Stimulated activated CD4-positive, alpha-beta T cell treated with anti-CD3 and anti-CD28 coated beads, Interleukin-2, amount 100 ng/mL, for 24 hours (primary cell): ENCODE data around the gene HIVEP3.

ENCODE experiments used
- DNase-seq, 2 donors: peaks; one replicate each; pipeline ENCODE4 v3.0.0-alpha.2; 2020

HIVEP3 gene

DNA sequence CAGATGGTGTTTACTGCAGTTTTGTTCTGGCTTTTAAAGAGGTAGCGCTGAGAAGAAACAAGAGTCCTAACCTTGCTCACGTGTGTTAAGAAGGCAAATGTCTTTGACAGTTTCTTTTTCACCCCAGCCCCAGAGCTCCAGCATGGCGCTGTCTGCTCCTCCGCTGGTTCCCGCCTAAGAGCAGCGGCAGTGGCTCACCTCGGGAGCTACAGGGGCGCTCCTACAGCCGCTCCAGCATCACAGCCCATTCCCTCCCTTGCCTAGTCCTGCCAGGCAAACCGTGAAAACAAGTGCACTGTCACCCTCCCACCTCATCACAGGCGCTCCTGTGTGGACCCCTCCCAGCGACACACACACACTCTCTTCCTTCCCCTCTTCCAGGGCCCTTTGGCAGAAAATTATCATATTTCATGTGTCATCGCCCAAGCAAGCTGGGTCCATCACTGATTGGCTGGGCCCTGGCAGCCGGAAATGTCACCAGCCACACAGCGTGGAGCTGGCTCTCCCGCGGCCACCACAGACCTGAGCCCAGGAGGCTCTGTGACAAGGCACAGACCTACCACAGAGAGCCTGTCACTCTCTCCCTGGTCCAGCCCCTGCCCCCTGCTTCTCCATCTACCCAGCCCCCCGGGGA lies 1.2 kb upstream of the HIVEP3 start:
- DNase-seq: peak; percentile 75 to 82

DNA sequence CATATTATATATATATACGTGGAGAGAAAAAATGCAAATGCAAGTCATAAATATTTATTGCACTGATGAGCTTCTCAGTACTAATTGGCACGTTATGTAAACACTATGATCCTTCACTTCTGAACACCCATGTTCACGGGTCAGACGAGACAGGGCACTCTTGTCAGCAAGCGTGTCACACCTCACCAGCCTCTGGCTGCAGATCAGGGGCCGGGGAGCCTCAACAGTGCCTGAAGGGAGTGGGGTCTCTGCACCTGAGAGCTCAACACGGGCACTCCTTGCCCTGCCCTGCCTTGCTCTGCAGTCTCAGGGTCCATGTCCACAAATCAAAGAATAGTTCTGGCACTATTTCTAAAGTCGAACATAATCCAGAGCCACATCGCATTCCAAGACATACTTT lies 409 bp upstream of the HIVEP3 start:
- DNase-seq: no peak

DNA sequence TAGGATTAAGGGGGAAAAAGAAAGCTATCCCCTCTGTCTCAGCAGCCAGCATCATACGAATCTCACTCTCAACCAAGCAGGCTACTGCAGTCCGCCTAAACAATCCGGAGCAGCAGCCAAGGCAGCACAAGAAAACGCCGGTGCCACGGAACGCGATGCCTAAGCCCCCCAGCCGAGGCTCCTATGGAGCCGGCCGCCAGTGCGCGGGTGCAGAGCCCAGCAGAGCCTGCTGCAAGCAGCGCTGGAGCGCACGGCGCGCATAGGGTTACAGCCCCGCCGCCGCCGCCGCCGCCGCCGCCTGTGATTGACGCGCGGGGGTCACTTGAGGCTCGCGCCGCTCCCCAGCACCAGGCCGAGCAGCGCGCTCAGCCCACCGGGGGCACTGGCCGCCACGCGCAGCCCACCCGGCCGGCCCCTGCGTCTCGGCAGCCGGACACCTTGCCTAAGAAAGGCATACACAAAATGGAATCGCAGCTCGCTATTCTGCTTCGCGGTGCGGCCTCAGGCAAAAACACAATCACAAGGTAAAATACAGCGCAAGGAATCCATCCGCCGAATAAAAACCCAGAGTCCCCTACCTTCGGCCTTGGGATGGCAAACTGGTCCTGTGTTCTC lies 780 bp downstream of the HIVEP3 start:
- DNase-seq: peak; percentile 43 to 58

DNA sequence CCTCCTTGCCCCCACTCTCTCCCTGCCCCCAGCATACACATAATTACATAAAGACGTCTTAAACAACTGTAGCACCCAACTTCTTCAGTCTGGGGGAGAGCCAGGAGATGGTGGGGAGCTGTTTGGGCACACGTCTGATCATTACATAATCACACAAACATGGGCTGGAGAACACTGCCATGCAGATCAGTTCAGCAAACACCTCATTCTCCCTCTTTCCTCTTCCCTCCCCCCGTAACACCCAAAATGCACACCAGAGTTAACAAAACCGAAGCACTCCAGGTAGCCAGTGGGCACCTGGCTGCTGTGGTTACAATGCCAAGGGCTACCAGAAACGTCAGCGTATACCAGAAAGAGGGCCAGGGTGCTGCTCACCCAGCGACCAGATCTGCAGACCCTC lies 1.6 kb downstream of the HIVEP3 start:
- DNase-seq: no peak

DNA sequence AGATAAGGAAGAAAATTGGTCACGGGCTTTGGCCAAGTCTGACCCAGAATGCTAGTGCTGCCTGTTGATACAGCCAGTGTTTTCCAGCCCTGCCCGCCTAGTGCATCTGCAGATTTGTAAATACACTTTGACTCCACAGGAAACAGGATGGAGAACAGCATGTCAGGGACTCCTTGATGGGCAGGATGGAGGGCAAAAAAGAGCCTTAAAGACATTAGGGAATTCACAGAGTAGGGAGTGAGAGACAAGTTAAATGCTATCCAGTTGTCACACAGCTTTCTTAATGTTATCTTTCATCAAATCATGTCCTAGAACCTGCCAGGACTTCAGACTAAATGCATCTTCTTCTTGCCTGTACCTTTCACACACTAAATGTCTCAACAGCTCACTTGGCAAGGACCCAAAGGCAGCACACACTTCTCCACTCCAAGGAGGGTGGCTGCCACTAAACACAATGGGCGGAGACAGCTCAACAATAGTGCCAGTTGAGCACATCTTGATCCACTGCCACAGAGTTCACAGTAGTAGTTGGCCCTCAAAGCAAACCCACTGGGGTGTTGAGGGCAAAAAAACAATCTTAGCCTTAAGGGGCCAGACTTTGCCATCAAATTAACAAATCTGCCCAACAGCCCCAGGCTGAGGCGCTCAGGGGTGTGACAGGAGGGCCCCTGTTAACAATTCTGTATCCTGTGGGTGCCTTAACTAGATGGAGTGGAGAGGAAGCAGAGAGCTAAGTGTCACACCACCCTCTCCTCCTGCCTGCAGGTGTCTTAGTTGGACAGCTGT lies 2.7 kb downstream of the HIVEP3 start:
- peak in 1 of 2 donors; percentile 37 for DNase-seq

DNA sequence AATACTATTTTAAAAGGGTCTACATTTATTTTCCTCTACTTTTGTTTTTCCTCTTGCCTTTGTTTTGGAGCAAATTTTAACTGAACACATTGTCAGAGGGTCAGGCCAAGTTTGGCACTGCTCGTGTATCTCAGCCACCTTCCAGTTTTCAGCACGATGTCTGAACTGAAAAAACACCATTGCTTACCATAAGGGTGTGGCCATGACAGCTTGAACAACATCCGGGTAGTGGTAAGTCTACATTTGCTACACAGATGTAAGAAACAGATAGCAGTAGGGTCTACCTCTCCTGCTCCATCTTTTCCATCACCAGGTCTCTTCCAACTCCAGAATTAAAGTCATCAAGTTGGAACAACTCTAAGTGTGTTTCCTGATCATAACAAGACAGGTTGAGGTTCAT lies 4.2 kb downstream of the HIVEP3 start:
- no peak for DNase-seq

DNA sequence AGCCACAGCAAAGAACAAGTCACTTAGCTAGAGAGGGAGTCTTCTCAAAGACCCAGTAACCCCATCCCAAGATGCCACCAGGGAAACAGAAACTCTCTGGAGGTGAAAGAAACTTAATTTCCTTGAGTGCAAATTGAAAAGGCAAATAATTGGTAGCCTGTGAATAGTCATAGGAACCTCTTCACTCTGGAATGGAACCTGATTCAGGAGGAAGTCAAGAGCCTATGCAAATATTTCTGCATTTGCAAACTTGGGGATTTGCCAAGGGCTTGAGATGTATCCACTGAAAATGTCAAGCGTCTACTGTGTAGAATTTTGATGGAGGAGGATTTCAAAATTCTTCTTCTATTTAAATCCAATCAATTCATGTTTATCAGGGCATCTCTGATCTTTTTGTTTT lies 5.7 kb downstream of the HIVEP3 start:
- no peak for DNase-seq

DNA sequence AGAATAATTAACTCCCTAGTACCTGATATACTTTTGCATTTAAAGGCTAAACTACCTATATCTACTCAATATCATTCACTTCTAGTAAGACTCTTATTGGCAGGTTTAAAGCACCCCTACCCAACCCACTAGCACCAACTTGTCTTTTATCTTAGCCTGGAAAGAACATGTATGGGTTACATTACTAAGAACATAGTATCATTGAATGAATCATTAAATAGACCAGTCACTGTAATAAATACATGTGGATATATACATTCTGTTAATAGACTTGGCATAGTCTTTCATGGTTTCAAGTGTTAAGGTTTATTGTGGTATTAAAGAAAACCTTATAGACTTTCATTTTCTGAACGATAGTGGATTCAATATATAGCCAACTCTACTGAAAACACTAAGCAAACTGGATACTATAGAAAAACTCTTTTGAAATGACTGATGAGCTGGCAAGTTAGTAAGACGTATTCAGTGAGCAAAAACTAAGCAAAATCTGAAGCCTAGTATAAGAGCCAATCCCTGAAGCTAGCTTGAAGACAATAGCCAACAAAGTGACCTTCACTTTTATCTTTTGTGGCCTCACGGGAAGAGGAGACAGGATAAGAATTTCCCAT lies 10.3 kb downstream of the HIVEP3 start:
- no peak for DNase-seq

DNA sequence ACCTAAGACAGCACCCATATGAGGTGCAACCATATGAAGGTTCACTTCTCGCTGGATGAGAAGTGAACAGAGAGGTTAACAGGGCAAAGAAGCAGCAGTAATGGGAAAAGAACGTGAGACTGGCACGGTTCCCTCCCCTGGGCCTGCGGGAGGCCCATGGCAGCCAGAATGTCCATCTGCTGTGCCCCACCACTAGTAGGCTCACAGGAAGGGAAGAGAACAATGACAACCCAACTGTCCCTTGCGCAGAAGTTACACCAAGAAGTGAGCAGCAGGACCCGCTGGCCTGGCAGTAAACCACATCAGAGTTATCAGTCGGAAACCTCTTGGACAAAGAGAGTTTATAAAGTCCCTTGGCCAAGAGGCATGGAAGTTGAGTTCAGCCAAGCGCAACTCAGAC lies 11.3 kb downstream of the HIVEP3 start:
- no peak for DNase-seq

DNA sequence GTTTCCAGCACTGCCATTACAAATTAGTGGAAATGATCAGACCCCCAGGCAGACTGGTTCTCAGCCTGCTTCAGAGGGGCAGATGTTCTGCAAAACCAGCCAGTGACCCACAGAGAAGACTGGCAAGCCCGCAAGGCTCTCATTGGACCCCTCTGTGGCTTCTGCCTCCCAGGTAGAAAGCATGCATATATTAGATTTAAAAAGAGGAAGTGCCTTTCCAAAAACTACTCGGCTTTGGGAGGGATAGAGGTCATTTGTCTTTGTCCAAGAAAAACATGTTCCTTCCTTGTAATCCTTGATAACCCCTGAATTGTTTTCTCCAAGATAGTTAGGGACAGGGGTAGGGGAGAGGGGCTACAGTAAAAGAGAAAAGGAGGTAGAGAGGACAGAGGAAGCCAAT lies 11.8 kb downstream of the HIVEP3 start:
- DNase-seq: no peak

DNA sequence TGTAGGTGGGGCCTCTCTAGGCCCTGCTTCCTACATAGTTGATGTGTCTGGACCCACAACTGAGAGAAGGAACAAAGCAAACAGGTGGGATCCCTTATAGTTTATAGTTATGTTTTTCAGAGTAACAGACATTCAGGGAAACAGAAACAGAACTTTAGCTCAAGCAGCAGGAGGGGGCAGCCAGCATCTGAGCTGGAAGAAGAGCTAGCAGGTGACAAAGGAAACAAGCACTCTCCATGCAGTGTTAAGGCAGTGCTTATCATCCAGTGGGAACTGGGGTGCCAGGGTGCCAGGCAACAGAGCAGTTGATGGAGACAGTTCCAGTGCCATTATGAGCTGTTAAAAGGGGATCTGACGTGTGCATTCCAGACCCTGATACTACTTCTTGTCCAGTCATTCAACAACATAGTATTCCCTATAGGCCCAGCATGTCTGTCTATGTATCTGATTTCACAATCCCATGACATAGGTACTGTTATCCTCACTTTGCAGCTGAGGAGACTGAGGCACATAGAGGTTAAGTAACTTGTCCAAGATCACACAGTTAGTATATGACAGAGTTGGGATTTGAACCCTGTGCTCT lies 13.5 kb downstream of the HIVEP3 start:
- no peak for DNase-seq

DNA sequence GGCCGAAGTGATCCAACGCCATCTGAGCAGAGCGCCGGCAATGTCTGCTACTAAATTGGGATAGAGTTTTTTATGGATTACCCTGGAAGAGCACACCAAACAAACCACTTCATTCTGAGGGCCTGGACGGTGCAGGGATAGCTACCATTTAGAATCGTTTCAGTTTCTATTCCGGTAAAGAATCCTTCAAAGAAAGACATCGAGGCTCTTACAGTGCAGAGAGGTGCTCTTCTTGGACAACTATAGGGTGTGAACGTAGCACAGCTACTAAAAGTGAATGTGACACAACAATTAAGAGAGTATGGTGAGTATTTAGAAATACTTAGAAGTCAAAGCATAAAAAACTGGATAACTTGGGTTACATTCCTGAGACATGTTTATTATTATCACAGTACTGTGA lies 16.1 kb downstream of the HIVEP3 start:
- no peak for DNase-seq

DNA sequence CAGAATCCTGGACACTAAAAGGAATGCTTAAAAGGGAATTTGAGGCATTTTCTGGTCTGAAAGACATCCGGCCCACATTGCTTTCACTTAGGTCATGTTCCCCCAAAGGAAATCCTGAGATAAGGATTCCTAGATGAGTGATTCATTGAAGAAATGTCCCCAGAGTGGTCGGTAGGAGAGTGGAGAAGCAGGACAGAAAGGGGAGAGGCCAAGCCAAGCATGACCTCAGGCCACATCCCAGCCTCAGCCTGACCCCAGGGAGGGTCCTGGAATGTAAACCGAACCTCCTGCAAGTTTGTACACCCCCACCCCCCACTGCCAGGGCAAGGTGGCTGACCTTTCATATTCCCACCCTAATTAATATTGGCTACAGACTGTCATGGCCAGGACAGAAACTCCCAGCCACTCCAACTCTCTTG lies 16.6 kb downstream of the HIVEP3 start:
- DNase-seq: no peak

DNA sequence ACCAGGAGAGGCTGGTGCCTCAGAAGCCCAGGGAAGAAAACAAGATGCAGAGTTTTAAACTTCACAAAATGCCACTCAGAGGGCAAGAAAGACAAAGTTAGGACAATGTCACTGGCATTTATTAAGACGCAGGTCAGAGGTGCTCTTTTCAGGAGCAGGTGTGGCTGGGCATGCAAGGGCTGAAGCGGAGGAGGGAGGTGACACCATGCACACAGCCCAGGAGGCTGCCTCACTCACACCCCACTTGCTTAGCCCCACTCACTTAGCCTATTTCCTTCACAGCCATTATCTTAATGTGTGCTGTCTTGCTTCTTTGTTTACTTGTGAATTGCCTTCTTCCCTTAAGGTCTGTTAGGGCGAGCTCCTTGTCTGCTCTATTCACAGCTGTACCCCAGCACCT lies 17.2 kb downstream of the HIVEP3 start:
- no peak for DNase-seq

DNA sequence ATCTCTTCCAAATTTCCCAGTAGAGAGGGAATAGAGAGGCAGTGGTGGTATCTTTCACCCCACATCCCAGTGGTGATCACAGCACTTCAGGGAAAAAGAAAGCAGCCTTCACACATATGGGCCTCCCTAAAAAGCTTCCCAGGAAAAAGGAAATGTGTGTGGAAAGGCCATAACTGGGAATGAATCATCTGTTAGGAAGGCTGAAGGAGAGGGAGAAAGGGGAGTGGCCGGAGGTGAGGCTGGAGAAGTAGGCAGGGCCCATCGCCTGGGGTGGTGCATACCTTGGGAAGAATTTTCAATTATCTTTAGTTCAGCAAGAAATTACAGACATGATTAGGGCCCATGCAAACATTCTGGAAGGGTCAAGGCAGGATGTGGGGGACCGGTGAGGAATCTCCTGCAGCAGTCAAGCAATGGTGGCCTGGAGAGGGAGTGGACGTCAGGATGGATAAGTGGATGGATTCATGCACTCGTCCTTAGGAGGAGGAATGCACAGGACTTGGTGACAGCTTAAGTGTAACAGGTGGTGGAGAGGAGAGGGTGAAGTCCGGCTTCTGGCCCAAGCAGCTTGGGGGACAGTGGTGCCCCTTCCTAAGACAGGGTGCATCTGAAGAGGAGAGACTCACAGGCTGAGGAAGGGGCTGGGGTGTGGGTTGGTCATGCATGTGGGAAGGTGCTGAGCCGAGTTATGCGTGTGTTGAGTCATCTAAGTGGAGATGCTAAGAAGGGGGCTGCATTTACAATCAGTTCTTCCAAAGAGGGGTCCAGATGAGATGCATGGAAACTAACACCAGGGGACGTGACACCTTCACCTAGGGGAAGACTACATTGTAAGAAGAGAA lies 17.9 kb downstream of the HIVEP3 start:
- no peak for DNase-seq

DNA sequence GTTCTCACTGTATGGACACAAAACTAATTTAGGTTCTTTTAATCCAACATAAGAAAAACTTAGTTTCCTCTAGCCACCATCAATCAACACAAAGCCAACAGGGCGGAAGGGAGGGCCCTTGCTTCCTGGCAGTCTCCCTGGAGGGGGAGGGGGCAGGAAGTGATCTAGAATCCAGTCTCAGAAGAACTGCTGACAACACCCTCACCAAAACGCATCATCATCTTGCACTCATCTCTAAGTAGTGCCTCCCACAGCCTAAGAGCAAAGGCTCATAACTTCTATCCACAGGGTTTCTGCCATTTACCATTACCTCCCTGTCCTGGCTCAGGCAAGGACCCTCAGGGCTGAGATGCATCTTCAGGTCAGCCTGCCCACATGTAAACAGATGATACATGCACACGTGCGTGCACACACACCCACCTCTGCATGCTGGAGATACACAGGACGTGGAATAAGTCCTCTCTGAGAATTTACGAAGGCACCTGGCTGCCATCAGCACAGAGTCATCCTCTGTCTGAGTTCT lies 20.5 kb downstream of the HIVEP3 start:
- DNase-seq: peak; percentile 60 to 73

DNA sequence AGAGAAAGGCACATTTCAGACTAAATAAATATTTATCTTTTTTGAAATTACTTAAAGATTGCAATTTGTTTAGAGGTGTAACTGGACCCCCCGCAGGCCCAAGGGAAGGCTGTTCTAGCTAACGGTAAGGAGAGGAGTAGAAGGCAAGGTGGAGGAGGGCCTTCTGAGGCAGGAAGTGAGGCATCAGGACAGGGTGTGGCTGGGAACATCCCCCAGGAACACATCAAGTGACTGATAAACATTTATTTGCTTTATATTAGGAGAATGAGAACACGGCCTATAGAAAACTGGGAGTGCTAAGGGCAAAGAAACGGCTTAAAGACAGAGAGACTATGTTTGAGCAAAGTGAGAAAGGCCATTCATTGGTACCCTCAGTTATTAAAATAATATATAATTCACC lies 23.2 kb downstream of the HIVEP3 start:
- DNase-seq: no peak

DNA sequence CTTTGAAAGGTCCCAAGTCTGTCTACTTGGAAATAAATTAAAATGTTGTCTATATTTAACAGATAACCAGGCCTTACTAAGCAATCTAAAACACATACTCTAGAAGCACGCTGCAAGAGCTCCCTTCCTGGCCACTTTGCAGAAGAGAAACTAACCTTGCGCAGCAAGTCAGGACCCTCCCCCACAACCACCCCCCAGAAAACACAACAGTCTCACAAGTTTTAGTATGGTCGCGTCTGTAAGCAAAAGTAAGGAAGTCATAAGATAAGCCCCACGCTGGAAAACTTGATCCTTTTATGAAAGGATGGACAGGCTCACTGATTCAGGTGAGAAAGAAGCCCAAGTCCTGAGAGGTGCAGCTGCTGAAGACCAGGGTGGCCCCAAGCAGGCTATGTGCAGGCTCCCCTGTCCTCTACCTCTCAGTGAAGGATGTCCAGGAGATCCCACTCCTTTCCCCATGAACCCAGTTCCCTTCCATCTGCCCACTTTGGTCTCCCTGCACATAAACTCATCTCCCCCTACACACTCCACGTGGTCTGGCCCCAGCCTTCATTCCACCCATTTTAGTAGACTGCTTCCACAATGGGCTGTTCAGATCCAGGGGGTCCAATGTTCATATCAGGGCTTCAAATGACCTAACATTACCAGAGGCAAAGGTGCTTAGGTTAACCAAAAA lies 23.8 kb downstream of the HIVEP3 start:
- no peak for DNase-seq

DNA sequence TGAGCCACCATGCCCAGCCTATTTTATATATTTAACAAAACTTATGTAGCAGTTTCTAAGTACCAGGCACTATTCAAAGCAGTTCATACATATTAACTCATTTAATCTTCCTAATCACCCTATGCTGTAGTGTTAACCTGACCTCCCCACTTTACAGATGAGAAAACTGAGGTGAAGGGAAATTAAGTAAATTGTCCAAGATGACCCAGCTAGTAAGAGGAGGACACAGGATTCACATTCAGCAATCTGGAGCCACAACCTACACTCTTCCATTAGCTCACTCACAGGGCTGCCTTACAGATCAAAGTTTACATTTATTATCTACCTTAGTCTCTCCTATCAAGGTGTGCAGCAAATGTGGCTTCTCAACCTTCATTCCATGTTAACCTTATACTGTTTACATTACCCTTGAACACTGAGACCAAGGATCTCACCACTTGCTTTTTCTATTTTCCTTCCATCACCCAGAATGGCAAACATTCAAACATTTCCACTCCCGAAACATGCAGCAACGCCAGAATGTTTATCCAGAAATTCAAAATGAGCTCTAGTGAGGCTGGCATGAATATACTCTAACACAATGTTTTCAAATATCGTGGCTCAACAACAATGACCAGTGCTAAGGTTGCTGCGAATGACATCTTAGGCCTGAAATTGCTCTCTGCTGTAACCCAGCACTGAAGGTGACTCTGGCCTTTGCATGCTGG lies 24.5 kb downstream of the HIVEP3 start:
- no peak for DNase-seq

DNA sequence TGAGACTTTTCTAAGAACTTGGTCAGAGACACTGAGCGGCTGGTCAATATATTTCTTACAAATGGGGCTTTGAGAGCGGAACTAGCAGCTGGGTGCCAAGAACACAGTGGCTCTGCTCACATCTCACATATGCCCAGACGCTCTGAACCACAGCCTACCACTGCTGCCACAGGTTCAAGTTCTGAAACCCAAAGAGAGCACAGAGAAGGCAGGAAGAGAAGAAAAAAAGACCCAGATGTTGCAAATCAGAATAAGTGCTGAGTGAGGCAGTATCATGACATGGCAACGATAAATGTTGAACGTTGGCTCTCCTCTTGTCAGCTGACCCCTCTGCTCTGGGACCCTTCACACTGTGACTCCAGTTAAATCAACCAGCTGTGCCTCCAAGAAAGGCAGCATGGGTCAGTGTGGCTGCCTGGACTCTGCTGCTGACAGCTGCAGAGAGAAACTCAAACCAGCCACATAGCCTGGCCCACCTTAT lies 26.4 kb downstream of the HIVEP3 start:
- no peak for DNase-seq
